A549 (cell line): Measurements from ENCODE around the gene F2RL1. TPM values are rescaled to one million over a fixed set of nuclear protein-coding genes. Genes with fewer than 3 reads are reported as not detected.
A peak's percentile ranks its signal among the peaks of the same experiment; 100 is the strongest.

Source experiments
- ATAC-seq, 2 experiments: fragments of 200-7000 bp in 1 of 2; fragments of >200 bp in 1 of 2; cut with Nextera tagmentation in 1 of 2; cut with Tn5 transposase in 1 of 2; 3 replicates each; pipeline versions ENCODE4 v1.8.0 to v1.9.1; 2018 to 2020; ENCODE audit warnings: mild to moderate bottlenecking in 1 of 2, moderate library complexity in 1 of 2
- CTCF ChIA-PET: fragments of 300-600 bp; sonication (Branson Sonifier 250); formaldehyde crosslinking; extraction: SDS; loops from one replicate; lab custom pipeline; 2021; ENCODE audit warnings: antibody characterized with exemption, inconsistent platforms; lab: Yijun Ruan, JAX
- POLR2A ChIA-PET: fragments of 350-600 bp; formaldehyde crosslinking; extraction: SDS; loops from one replicate; lab custom pipeline; 2021; ENCODE audit warnings: antibody characterized with exemption, inconsistent platforms; lab: Yijun Ruan, JAX
- DNase-seq, 2 experiments: peaks; one replicate each; pipeline versions ENCODE4 v3.0.0 to v3.0.0-alpha.2; 2011 to 2016; ENCODE audit warnings: low read depth in 1 of 2, low spot score in 1 of 2
- FAIRE-seq: peaks from 2 replicates; lab custom pipeline; 2011; peaks lifted over from hg19 to GRCh38; lab: Jason Lieb, UNC
- H3K27ac ChIP-seq, 2 experiments: fragments of >200 bp; sonication (Bioruptor Twin); formaldehyde crosslinking; 3 replicates each; pipeline ENCODE4 v1.5.1; 2016 to 2017
- H3K4me1 ChIP-seq: fragments of >200 bp; sonication (Bioruptor Twin); formaldehyde crosslinking; 3 replicates; pipeline ENCODE4 v1.6.1; 2016
- H3K4me2 ChIP-seq: fragments of >200 bp; sonication (Bioruptor Twin); formaldehyde crosslinking; 3 replicates; pipeline ENCODE4 v1.6.1; 2016
- H3K4me3 ChIP-seq: fragments of >200 bp; sonication (Bioruptor Twin); formaldehyde crosslinking; 3 replicates; pipeline ENCODE4 v1.5.1; 2016
- H3K9me3 ChIP-seq: fragments of >200 bp; sonication (Bioruptor Twin); formaldehyde crosslinking; 3 replicates; pipeline ENCODE4 v1.6.1; 2016
- ATOH8 ChIP-seq: fragments of 250-450 bp; sonication (Bioruptor Pico); IDR thresholded peaks from 2 replicates; pipeline ENCODE4 v1.5.0; 2020; ENCODE audit warnings: low read depth, mild to moderate bottlenecking, moderate library complexity
- BCL3 ChIP-seq: fragments of >200 bp; sonication (Bioruptor Twin); formaldehyde crosslinking; IDR thresholded peaks from 3 replicates; pipeline ENCODE4 v1.6.1; 2016
- CBX2 ChIP-seq: fragments of 200-600 bp; sonication (generic); IDR thresholded peaks from 2 replicates; pipeline ENCODE4 v1.6.1; 2016; ENCODE audit warnings: low read depth, mild to moderate bottlenecking, borderline replicate concordance
- CBX8 ChIP-seq: fragments of 200-600 bp; sonication (generic); IDR thresholded peaks from 2 replicates; pipeline ENCODE4 v1.6.1; 2016
- CHD2 ChIP-seq: fragments of 150-350 bp; IDR thresholded peaks from 2 replicates; pipeline ENCODE4 v1.6.1; 2014; ENCODE audit warnings: low read length; ENCODE audit not compliant: partially characterized antibody
- CHD4 ChIP-seq: fragments of 200-600 bp; sonication (generic); IDR thresholded peaks from 2 replicates; pipeline ENCODE4 v1.6.1; 2016; ENCODE audit warnings: antibody characterized with exemption, mild to moderate bottlenecking, borderline replicate concordance
- EHF ChIP-seq: fragments of 250-450 bp; sonication (Bioruptor Pico); IDR thresholded peaks from 2 replicates; pipeline ENCODE4 v1.5.0; 2020; ENCODE audit warnings: mild to moderate bottlenecking
- ELK1 ChIP-seq: fragments of 150-350 bp; IDR thresholded peaks from 2 replicates; pipeline ENCODE4 v1.6.1; 2014; ENCODE audit warnings: low read depth, mild to moderate bottlenecking, low read length
- ESRRA ChIP-seq: fragments of 150-350 bp; IDR thresholded peaks from 2 replicates; pipeline ENCODE4 v1.6.1; 2014; ENCODE audit warnings: mild to moderate bottlenecking, low read length, borderline replicate concordance
- FOSL2 ChIP-seq, 2 experiments: fragments of 450-650 bp in 1 of 2; fragments of >200 bp in 1 of 2; sonication (Bioruptor Twin) in 1 of 2; formaldehyde crosslinking; IDR thresholded peaks; 2 replicates each; pipeline versions ENCODE4 v1.5.0 to v1.6.1; 2016 to 2020; ENCODE audit warnings: mild to moderate bottlenecking in 1 of 2, moderate library complexity in 1 of 2
- FOXS1 ChIP-seq: fragments of 250-450 bp; sonication (Bioruptor Pico); IDR thresholded peaks from 2 replicates; pipeline ENCODE4 v1.5.0; 2020; ENCODE audit warnings: mild to moderate bottlenecking, moderate library complexity
- GATA3 ChIP-seq: IDR thresholded peaks from 2 replicates; pipeline ENCODE4 v1.6.1; 2012; ENCODE audit warnings: borderline replicate concordance
- HDAC2 ChIP-seq: fragments of 200-600 bp; sonication (generic); IDR thresholded peaks from 2 replicates; pipeline ENCODE4 v1.6.1; 2016
- HES2 ChIP-seq: fragments of >200 bp; sonication (Bioruptor Twin); formaldehyde crosslinking; IDR thresholded peaks from 2 replicates; pipeline ENCODE4 v1.6.1; 2016
- HOXB13 ChIP-seq: fragments of 250-450 bp; sonication (Bioruptor Pico); IDR thresholded peaks from 2 replicates; pipeline ENCODE4 v1.5.0; 2020; ENCODE audit warnings: low read depth, mild to moderate bottlenecking, moderate library complexity
- JUN ChIP-seq, 2 experiments: fragments of >200 bp; sonication (Bioruptor Twin); formaldehyde crosslinking; IDR thresholded peaks; 2 replicates in 1 of 2; 3 replicates in 1 of 2; pipeline ENCODE4 v1.6.1; 2016 to 2017
- JUNB ChIP-seq: fragments of >200 bp; sonication (Bioruptor Twin); formaldehyde crosslinking; IDR thresholded peaks from 2 replicates; pipeline ENCODE4 v1.6.1; 2016
- KDM1A ChIP-seq: fragments of 200-600 bp; sonication (generic); IDR thresholded peaks from 2 replicates; pipeline ENCODE4 v1.6.1; 2016; ENCODE audit warnings: low read depth, mild to moderate bottlenecking
- KDM5A ChIP-seq: fragments of 200-600 bp; sonication (generic); IDR thresholded peaks from 2 replicates; pipeline ENCODE4 v1.6.1; 2016; ENCODE audit warnings: antibody characterized with exemption, mild to moderate bottlenecking
- MAFK ChIP-seq: fragments of 450-650 bp; IDR thresholded peaks from 2 replicates; pipeline ENCODE4 v1.6.1; 2014; ENCODE audit not compliant: partially characterized antibody
- MYC ChIP-seq: IDR thresholded peaks from 2 replicates; pipeline ENCODE4 v1.6.1; 2012; ENCODE audit warnings: mild to moderate bottlenecking, inconsistent platforms, low read length, improper control_type of control experiment, borderline replicate concordance
- NR3C1 ChIP-seq: fragments of >200 bp; sonication (Bioruptor Twin); formaldehyde crosslinking; IDR thresholded peaks from 3 replicates; pipeline ENCODE4 v1.6.1; 2017
- PBX3 ChIP-seq: IDR thresholded peaks from 2 replicates; pipeline ENCODE4 v1.6.1; 2012
- POLR2A ChIP-seq: IDR thresholded peaks from 2 replicates; pipeline ENCODE4 v1.6.1; 2012; ENCODE audit warnings: mild to moderate bottlenecking, low read length
- POLR2AphosphoS2 ChIP-seq: conservative IDR thresholded peaks from 2 replicates; pipeline ENCODE4 v1.6.1; 2012; ENCODE audit warnings: low read length, improper control_type of control experiment, inconsistent platforms
- RAD21 ChIP-seq, 2 experiments: fragments of >200 bp in 1 of 2; sonication (Bioruptor Twin) in 1 of 2; formaldehyde crosslinking in 1 of 2; IDR thresholded peaks in 1 of 2; conservative IDR thresholded peaks in 1 of 2; 2 replicates in 1 of 2; 3 replicates in 1 of 2; pipeline ENCODE4 v1.6.1; 2012 to 2018; ENCODE audit warnings: inconsistent platforms in 1 of 2
- RARB ChIP-seq: fragments of 250-450 bp; sonication (Bioruptor Pico); IDR thresholded peaks from 2 replicates; pipeline ENCODE4 v1.8.0; 2021; ENCODE audit warnings: mild to moderate bottlenecking, moderate library complexity
- REST ChIP-seq: fragments of 200-600 bp; sonication (generic); IDR thresholded peaks from 2 replicates; pipeline ENCODE4 v1.6.1; 2016; ENCODE audit warnings: antibody characterized with exemption, mild to moderate bottlenecking, moderate library complexity
- RFX5 ChIP-seq: fragments of 450-650 bp; IDR thresholded peaks from 2 replicates; pipeline ENCODE4 v1.7.1; 2014; ENCODE audit warnings: antibody characterized with exemption, mild to moderate bottlenecking, moderate library complexity
- SREBF2 ChIP-seq: fragments of 450-650 bp; IDR thresholded peaks from 2 replicates; pipeline ENCODE4 v1.6.1; 2014; ENCODE audit warnings: mild to moderate bottlenecking, moderate library complexity
- TP53 ChIP-seq: fragments of 250-450 bp; sonication (Bioruptor Pico); IDR thresholded peaks from 2 replicates; pipeline ENCODE4 v1.5.0; 2021; ENCODE audit warnings: mild to moderate bottlenecking, moderate library complexity
- ZFP36 ChIP-seq: fragments of 450-650 bp; IDR thresholded peaks from 2 replicates; pipeline ENCODE4 v1.6.1; 2014; ENCODE audit warnings: borderline replicate concordance; ENCODE audit not compliant: partially characterized antibody
- ZSCAN20 ChIP-seq: fragments of 250-450 bp; sonication (Bioruptor Pico); IDR thresholded peaks from 2 replicates; pipeline ENCODE4 v1.8.0; 2022; ENCODE audit warnings: mild to moderate bottlenecking, moderate library complexity
- WGBS: methylation state at CpG from one replicate; pipeline ENCODE4 v1.1.6; 2017; ENCODE audit errors: missing lambda C conversion rate; 5-methylcytosine and 5-hydroxymethylcytosine counted together
- polyA plus RNA-seq, 4 experiments: library from polyadenylated mRNA; depleted of rRNA in 3 of 4; stranded (reverse); fragments of >200 nt; fragmentation: RNase III in 1 of 4; extraction: RNeasy Plus Mini Kit Qiagen cat#74134 plus additional on column Dnase treatment in 1 of 4; gene quantifications; 2 replicates in 3 of 4; 3 replicates in 1 of 4; pipeline ENCODE4 v1.2.3, GENCODE V29; 2011 to 2017

F2RL1 gene
- polyA plus RNA-seq, 2 of the 4 experiments (the other 2 are of a cell fraction): 88.7 to 226 TPM

- WGBS: 6% methylated on average over 4 of the region's 4 CpGs
- ATAC-seq (peak in 1 of 2 experiments; percentile 35; a peak in 3 of 6 replicates), DNase-seq (peak in 1 of 2 experiments; percentile 89), FAIRE-seq (no peak)
- Histone ChIP-seq H3K4me3 (no peak overlapping the region), H3K4me2 (peak overlapping the region; percentile 43), H3K27ac (peak overlapping the region; percentile 90 to 98), H3K9me3 (no peaks in the 10 kb centered on the region), H3K4me1 (peaks cover 62% of the 10 kb centered on the region)
- ChIA-PET CTCF (interaction anchor here (0.5 to 3.6 kb wide), 6 partner anchors 10 to 534 kb away, joined by 3 to 18 read pairs (median 4); no protein-coding TSS in a partner anchor), POLR2A (interaction anchor here (0.8 to 3.4 kb wide), 5 partner anchors 10 to 36 kb away, joined by 3 to 27 read pairs (median 3); partner anchors contain the start of gene F2RL1)
- TF ChIP-seq POLR2A: no peak
- TF ChIP-seq HDAC2: no peak
- TF ChIP-seq BCL3: no peak
- no peak for TF ChIP-seq SREBF2
- 0 out of 2 replicates have a peak, but pooled peaks have one; percentile 36 for TF ChIP-seq RARB
- TF ChIP-seq KDM1A: no peak
- TF ChIP-seq JUNB: peak; percentile 65
- peak; percentile 71 for TF ChIP-seq MAFK
- no peak for TF ChIP-seq ZFP36
- TF ChIP-seq PBX3: no peak
- no peak for TF ChIP-seq ELK1
- TF ChIP-seq MYC: no peak
- TF ChIP-seq CHD4: no peak
- TF ChIP-seq CHD2: no peak
- peak; percentile 24 to 56; a peak in 2 of 5 replicates for TF ChIP-seq JUN (IDR thresholded peaks at IDR 0.05)
- no peak for TF ChIP-seq POLR2AphosphoS2
- no peak; the same call in 1 of the 2 replicates for TF ChIP-seq FOSL2 (IDR thresholded peaks at IDR 0.05)
- TF ChIP-seq FOSL2 (CRISPR knock-in tag; IDR thresholded peaks at IDR 0.05): peak; percentile 34; the same call in 1 of the 2 replicates
- 0 out of 2 replicates have a peak, but pooled peaks have one; percentile 11 for TF ChIP-seq ZSCAN20 (CRISPR knock-in tag)
- 0 out of 2 replicates have a peak, but pooled peaks have one; percentile 8 for TF ChIP-seq FOXS1 (CRISPR knock-in tag)
- TF ChIP-seq HES2: no peak
- no peak for TF ChIP-seq REST
- no peak for TF ChIP-seq ESRRA
- TF ChIP-seq TP53: no peak
- TF ChIP-seq GATA3: peak; percentile 74; the same call in 1 of the 2 replicates
- no peak for TF ChIP-seq CBX8
- TF ChIP-seq NR3C1: no peak
- TF ChIP-seq RFX5: no peak
- TF ChIP-seq EHF (CRISPR knock-in tag): no peak
- no peak for TF ChIP-seq CBX2
- TF ChIP-seq ATOH8 (CRISPR knock-in tag): peak; percentile 61; the same call in 1 of the 2 replicates
- peak in 1 of 2 experiments; percentile 18; a peak in 1 of 5 replicates for TF ChIP-seq RAD21 (conservative IDR thresholded peaks at IDR 0.05 in 1 of 2, IDR thresholded peaks at IDR 0.05 in 1 of 2)
- peak; percentile 37; the same call in 1 of the 2 replicates for TF ChIP-seq HOXB13 (CRISPR knock-in tag)
- TF ChIP-seq KDM5A: no peak
Observed at GRCh38 chr5:76801159-76801802, 17.5 kb upstream of the F2RL1 start.
